DMS114 treated with DMSO at 0.1 percent for 48 hours (cell line): ENCODE data around the gene PLEK.
"Not testable (repeated sequence)": the region's sequence is repeated elsewhere in the genome, so short reads cannot be mapped to it uniquely, and the experiment has no call there.

Experiments
- DNase-seq: peaks from one replicate; lab custom pipeline; 2025; ENCODE audit not compliant: unreplicated experiment; lab: John Stamatoyannopoulos, UW

Gene PLEK, protein sequence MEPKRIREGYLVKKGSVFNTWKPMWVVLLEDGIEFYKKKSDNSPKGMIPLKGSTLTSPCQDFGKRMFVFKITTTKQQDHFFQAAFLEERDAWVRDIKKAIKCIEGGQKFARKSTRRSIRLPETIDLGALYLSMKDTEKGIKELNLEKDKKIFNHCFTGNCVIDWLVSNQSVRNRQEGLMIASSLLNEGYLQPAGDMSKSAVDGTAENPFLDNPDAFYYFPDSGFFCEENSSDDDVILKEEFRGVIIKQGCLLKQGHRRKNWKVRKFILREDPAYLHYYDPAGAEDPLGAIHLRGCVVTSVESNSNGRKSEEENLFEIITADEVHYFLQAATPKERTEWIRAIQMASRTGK

DNA sequence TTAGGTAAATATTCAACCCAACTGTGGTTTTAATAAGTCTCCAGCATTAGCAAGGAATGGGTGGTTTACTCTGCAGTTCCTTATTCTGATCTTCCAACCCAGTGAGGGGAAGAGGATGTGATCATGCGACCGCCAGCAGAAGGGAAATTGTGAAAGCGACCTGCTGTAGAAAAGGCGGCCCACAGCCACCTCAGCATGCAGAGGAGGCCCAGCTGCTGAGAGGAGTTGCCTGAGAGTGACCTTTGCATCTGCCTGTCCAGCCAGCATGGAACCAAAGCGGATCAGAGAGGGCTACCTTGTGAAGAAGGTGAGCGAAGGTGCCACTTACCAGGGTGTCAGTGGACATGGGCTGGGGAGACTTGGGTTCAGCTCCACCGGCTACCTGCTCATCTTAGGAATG is at the start of gene PLEK:
PLEK (plus strand) TSS at position 196 of the 400 bp plus-strand sequence; CDS start at position 266, 70 bp downstream.
- DNase-seq: no peak

DNA sequence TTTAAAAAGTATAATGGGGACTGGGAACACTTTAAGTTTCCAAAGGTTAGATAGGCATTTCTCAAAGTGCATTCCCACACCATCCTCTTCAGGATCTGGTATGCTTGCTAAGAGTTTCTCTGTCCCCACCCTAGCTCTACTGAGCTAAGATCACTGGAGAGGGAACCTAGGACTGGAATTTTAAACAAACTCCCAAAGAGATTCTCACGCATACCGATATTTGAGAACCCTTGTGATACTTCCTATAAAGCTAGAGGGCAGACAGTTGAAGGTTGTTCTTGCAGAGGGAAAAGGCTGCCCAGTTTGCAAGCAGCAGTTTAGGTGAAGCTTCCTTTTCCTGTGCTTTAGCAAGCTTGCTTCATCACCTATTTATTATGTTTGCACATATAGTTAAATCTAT is 49.0 kb upstream of the PLEK start:
- no peak for DNase-seq

DNA sequence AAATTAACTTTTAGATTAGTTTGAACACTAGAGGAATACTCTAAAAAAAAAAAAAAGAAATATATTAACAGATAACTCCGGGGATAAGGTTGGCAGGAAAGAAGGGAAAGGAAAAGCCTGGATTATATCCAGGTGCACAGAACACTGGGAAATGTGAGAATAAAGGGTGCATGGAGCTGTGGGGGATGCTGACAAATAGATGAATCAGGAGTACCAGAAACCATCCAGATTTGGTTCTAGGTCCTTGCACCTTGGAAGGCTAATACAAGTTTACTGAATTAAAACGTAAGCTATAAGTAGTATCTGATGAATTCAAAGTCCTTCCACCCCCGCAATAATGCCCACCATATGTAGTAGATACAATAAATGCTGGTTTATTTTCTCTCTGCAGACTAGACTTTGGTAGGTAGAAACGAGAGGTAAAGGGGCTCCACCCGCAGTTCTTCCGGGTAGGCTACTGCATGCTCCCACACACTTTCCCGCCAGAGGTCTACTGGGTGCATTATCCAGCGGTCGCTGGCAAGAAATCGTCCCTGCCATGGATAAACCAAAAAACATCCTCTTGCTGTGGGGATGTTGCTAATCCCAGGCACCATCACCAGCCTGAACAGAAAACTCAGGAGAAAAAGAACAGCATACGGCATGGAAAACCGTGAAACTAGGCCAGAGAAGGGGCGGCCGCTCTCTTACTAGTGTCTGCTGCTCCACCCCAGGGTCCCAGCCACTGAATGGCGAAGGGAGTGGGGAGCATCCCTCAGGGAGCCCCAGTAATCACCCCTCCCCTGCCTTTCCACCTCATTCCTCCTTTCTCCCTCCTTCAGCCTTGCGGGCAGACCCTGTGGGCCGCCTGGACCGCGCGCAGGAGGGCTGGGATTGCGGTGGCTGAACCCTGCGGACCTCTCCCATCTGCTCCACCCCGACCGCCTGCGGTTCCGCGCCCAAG is 46.8 kb upstream of the PLEK start:
- peak; percentile 14 for DNase-seq

DNA sequence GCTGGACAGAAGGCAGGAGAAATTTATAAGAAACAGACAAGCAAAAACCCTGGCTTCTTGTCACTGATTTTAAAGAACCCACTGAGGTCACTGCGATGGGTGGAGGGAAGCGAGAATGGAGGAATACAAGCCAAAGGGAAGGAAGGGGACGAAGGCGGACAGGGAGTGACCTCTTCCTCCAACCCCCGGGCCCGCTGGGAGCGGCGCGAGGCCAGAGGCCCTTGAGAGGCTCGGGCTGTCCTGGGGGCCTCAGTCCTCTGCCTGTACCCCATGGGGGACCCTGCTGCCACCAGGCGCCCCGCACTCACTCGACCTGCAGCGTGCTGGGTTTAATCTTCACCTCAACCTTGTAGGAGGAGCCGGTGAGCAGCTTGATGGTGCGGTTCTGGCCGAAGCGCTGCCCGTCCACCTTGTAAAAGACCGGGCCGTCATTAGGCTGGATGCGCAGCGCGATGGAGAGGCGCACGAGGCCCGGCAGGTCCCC is 46.1 kb upstream of the PLEK start:
- DNase-seq: no peak

DNA sequence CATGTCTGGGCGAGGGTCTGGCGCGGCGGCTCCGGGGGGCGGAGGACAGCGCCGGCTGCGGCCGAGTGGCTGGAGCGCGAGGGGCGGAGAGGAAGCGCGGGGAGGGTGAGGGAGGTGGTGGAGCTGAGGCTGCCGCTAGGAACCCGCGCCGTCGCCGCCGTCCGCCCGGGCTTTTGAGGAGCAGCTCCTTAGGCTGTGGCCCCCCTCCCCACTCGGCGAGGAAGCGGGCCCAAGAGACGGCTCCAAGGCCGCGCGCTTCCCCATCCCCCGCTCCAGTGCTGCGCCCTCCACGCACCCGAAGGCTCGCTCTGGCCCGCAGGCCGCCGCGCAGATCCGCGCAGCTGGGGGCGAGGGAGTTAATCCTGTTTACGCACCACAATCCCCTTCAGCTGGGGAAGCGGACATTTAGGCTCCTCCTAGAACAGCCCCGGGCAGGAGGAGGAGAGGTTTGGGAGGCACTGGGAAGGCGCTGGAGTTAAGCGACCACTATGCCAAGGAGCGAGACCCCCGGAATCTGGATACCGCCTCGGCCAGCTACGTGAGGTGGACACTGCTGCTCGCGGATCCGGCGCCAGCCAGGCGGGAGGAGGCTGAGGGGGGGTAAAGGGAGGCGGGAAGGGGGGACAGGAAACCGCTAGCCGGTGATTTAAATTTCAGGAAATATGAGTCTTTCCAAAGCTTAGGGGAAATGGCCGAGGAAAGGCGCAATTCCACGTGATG is 45.5 kb upstream of the PLEK start, which contains the start of gene CNRIP1:
CNRIP1 (minus strand) TSS at position 552 of the 720 bp plus-strand sequence; CDS start at position 3, 549 bp downstream.
- peak; percentile 68 for DNase-seq

DNA sequence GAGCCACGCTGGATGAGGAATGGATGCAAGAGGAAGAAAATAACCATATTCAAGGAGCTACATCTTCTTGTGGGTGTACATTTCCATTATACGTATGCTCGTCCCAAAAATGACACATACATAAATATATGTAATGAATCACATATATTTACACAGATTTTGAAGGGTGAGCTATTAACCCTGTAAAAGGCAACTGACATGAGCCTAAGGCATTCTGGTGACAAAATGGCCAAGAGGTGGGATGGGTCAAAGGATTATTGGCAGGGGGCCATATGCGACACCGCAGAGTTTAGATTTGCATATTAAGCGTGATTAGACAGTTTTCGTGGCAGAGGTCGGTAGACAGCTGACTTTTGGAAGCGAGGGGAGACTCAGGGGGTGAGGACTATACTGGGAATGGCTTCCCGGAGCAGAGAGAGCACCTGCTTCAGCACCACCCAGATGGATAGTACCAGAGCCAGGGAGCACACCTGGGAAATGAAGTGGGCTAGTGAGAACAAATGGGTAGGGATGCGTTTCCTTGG is 44.9 kb upstream of the PLEK start:
- no peak for DNase-seq

DNA sequence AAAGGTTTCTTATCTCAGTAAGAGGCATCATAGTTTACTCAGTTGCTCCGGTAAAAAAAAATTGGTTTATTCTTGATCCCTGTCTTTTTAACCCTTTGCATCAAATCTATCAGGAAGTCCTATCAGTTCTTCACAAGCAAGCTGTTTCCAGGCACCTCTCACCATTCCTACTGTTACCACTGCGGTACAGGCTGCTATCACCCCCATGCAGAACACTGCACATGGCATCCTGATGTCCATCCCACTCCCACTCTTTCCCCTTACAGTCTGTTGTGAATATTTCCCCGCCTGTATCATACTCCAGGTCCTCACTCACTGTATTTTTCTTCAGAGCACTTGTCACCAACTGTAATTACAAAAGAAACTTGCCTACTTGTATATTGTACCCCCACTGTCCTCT is 40.0 kb upstream of the PLEK start:
- DNase-seq: no peak

DNA sequence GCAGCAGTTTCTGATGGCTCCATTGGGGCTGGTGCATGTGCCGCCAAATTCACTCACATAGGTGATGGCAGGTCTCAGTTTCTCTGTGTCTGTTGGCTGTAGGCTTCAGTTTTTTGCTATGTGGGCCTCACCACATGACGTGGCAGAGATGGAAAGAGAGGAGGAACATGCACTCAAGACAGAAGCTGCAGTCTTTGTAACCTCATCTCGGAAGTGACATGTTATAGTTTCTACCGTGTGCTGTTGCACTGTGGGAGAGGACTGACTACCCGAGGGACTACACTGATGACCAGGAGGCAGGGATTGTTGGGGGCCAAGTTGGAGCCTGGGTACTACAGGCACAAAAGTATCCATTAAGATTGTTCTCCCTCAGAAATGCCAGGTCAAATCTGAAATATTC is 36.2 kb upstream of the PLEK start:
- DNase-seq: no peak

DNA sequence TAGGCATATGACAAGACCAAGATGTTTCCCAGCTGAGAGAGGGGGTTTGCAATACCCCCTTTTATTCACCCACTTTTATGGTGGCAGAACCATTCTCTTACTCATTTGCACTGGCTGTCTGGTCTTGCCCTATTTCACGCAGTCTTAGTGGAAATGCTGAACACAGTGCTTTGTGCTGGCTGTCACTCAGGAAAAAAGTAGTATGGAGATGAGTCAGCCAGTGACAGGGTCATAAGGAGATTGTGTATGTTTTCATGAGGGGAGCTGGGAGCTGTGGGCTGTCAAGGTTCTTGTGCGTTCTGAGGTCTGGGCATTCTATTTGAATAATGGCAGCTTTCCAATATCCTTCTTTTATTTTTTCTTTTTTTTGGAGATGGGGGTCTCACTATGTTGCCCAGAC is 34.4 kb upstream of the PLEK start:
- no peak for DNase-seq

DNA sequence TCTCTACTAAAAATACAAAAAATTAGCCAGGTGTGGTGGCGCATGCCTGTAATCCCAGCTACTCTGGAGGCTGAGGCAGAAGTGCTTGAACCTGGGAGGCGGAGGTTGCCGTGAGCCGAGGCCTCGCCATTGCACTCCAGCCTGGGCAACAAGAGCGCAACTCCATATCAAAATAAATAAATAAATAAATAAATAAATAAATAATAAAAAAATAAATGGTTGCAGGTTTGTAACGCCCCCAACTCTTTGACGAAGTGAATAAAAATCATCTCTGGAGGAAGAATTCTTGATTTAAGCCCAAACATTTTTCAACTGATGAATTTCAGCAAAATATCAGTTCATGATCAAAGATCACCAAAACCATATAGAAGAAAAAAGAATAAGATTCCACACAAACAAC is 32.1 kb upstream of the PLEK start:
- no peak for DNase-seq

DNA sequence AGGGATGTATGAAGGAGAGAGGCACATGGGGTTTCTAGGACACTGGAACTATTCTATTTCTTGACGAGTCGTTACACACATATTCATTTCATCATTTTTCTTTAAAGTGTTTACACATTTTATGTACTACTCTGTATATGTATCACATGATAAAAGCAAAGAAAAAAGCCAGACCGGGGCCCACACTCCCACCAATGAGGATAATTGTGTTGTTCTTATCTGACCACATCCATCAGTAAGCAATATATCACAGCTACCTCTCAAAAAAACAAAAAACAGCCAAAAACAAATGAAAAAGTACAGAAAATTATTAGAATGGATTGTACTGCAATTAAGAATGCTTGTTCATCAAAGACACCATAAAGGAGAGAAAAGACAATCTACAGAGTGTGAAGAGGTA is 31.2 kb upstream of the PLEK start:
- DNase-seq: no peak

DNA sequence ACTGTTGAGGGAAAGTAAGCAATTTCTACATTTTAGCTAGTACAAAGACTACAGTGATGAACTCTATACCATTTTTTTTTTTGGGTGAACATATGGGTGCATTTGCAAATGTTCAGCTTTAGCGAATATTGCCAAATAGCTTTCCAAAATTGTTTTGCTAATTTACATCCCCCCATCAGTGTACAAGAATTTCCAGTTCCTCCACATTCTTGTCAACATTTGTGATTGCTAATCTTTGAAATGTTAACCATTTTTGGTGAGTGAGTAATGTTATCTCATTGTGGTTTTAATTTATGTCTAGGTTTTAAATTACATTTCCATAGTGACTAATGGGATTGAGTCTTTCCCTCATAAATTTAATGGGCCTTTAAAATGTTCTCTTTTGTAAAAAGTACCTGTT is 28.9 kb upstream of the PLEK start:
- DNase-seq: no peak

DNA sequence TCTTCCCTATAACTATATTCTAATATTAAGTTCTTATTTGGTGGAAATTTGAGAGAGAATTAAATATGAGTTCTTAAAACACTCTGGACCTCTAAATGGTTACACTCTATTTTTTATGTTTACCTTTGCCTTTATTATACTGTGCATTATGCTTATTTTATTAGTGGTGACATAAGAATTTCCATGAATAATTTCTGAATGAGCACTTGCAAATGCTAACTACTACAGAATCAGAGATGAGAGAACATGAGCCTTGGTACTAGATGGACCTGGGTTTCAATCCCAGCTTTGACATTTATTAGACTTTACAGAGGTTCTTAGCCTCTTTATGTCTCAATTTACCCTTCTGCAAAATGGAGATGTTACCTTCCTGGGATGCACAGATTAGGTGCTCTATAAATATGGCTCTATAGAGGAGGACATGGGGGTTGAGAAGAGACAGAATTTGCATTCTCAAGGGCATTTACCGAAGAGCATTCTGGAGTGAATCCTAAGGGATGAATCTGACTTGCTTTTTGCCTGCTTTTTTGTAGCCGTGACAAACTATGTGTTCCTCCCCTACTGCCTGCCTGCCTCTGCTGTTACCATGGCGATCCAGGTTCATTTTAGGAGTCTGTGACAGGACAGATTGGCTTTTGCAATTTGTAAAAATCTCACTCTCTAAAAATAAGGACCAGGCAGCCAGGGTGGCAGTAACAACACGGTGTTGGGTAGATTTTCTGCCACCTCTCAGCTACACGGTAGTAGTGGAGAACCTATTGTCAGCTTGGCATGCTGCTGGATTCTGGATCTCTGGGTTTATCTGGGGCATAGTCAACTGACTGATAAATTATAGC is 24.6 kb upstream of the PLEK start:
- DNase-seq: no peak

DNA sequence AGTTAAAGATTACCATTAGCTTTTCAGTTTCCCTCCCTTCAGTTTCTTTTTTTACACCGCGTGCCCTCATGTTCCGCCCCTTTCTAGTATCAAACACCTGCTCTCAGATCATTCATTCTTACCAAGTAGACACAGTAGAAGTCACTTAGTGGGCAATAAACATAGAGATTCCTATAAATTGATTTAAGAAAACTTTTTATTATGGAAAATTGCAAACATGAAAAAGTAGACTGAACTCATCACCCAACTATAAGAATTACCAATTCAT is 24.1 kb upstream of the PLEK start:
- DNase-seq: no peak

DNA sequence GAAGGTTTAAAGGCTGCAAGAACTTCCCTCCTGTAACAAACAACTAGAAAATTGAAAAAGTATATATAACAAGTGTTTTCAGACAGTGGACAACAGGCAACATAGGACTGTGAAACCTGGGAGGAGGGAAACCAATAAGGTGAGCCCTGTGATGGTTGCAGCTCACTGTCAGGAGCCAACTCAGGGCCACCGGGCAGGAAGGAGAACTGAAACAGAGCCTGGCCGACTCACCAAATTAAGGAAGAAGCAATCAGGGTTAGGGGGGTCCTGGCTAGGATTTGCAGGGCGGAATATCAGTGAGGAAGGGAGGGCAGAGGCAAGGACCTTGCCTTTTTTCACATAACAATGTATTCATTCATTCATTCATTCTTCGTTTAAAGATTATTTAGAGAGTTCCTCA is 23.5 kb upstream of the PLEK start:
- no peak for DNase-seq

DNA sequence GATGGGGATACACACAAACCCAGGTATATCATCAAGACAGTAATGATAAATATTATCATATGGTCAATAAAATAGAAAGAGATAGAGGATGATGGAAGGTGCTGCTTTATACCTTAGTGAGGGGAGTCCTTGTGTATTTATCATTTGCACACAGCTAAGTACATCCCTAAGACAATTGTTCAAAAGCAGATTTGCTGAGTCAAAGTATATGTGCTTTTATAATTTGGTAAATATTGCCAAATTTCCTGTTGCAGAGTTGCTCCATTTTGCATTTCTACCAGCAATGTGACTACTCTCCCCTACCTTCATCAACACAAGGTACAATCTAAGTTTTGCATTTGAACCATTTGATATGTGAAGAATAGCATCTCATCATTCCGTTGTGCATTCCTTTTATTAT is 22.6 kb upstream of the PLEK start:
- no peak for DNase-seq

DNA sequence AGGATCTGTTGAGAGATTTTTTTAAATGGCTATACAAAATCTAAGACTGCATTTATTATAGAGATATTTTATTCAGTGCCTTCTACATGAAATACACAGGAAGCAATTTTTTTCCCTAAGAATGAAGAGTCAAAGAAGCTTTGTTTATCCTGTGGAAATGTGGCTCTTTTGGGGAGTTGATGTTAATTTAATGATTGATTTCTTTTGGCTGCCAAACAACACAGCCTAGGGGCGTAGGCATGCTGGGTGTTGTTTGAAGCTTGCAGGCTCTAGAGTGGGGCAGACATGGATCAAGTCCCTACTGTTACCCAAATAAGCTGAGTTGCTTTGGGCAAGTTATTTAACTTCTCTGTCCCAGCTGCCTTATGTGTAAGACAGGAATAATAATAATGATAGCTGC is 21.1 kb upstream of the PLEK start:
- DNase-seq: no peak

DNA sequence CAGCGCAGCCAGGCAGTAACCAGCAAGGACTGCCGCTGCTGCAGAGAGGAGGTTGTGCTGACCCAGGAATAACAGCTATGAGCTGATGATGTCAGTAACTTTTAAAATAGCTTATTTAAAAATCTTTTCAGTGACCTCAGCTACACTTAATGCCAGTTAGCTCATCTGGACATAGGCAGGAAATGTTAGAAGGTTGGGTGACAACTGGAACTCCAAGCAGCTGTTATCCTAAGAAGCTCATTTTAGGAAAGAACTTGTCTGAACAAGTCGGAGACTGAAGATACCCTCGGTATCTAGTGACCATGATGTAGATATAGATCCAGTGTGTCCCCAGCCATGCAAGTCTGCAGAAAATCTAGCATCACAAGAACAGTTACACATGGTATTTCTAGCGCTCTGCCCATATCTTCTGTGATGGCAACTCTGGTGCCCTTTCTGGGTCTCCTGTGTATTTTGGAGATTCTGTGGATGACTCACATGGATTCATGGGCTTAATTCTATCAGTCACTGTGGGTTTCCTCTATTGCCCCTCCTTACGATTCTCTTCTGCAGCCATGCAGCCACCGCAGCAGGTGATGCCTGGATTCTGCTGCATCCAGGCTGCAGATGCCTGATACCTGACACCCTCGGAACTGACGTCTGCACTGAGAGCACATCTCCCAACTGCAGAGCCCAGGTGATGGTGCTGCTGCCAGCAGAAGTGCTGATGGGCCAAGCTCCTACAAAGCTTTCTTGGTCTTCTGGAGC is 19.8 kb upstream of the PLEK start:
- DNase-seq: no peak

DNA sequence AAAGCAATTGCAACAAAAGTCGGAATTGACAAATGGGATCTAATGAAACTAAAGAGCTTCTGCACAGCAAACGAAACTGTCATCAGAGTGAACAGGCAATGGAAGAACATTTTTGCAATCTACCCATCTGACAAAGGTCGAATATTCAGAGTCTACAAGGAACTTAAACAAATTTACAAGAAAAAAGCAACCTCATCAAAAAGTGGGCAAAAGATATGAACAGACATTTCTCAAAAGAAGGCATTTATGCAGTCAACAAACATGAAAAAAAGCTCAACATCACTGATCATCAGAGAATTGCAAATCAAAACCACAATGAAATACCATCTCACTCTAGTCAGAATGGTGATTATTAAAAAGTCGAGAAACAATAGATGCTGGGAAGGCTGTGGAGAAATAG is 16.0 kb upstream of the PLEK start:
- not testable (repeated sequence) for DNase-seq

DNA sequence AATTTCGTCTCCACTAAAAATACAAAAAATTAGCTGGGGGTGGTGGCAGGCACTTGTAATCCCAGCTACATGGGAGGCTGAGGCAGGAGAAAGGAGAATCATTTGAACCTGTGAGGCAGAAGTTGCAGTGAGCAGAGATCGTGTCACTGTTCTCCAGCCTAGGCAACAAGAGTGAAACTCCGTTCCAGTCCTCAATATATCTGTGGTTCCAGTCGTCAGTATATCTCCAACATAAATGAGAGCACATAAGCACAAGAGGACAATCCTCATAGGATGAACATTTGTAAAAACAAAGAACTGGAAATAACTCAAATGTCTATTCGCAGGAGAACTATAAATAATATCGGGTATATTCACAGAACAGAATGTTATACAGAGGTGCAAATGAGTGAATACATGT is 13.1 kb upstream of the PLEK start:
- no peak for DNase-seq
